Measurements from ENCODE around the gene ACKR2. TPM values are rescaled to one million over a fixed set of nuclear protein-coding genes. Genes with fewer than 3 reads are reported as not detected.

ACKR2 gene
- total RNA-seq, 4 donors from 2014 or later, result 5.6 to 15.3 (median 10.7) TPM

DNA sequence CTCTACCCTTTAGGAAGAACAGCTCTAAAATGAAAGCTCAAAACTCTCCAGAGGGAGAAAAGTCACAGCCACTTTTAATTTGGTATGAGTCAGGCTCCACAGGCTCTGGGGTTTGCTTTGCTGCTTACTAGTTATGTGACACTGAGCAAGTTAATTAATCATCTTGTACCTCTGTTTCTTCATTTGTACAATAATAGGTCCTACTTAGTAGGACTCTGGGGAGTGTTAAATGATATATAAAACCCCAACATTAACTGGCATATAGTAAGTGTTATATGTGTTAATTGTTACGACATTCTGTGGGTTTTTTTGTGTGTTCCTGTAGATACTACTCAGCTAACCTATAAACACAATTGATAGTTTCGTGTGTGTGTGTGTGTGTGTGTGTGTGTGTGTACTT is 6.6 kb downstream of the ACKR2 start:
- H3K36me3 ChIP-seq, result no peaks in the 10 kb centered on the region
- peak in 1 of 2 donors; percentile 16 for DNase-seq
- H3K4me1 ChIP-seq, result peaks cover 19 to 32% of the 10 kb centered on the region in 2 donors
- WGBS, 2 donors, result 60 to 75% methylated on average over 2 of the region's 2 CpGs
- no peak overlapping the region for H3K4me3 ChIP-seq (replicated peaks in 1 of 3)
- TF ChIP-seq POLR2A (IDR thresholded peaks at IDR 0.05), result no peak
- TF ChIP-seq, protein P1, sequence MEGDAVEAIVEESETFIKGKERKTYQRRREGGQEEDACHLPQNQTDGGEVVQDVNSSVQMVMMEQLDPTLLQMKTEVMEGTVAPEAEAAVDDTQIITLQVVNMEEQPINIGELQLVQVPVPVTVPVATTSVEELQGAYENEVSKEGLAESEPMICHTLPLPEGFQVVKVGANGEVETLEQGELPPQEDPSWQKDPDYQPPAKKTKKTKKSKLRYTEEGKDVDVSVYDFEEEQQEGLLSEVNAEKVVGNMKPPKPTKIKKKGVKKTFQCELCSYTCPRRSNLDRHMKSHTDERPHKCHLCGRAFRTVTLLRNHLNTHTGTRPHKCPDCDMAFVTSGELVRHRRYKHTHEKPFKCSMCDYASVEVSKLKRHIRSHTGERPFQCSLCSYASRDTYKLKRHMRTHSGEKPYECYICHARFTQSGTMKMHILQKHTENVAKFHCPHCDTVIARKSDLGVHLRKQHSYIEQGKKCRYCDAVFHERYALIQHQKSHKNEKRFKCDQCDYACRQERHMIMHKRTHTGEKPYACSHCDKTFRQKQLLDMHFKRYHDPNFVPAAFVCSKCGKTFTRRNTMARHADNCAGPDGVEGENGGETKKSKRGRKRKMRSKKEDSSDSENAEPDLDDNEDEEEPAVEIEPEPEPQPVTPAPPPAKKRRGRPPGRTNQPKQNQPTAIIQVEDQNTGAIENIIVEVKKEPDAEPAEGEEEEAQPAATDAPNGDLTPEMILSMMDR (IDR thresholded peaks at IDR 0.05), result no peak
- intact Hi-C loops (cut with DNase I), result no loop called here
- no peaks in the 10 kb centered on the region for H3K9me3 ChIP-seq
- H3K27me3 ChIP-seq, result no peaks in the 10 kb centered on the region
- peak overlapping the region in 2 of 3 donors; percentile 15 to 39 for H3K27ac ChIP-seq

DNA sequence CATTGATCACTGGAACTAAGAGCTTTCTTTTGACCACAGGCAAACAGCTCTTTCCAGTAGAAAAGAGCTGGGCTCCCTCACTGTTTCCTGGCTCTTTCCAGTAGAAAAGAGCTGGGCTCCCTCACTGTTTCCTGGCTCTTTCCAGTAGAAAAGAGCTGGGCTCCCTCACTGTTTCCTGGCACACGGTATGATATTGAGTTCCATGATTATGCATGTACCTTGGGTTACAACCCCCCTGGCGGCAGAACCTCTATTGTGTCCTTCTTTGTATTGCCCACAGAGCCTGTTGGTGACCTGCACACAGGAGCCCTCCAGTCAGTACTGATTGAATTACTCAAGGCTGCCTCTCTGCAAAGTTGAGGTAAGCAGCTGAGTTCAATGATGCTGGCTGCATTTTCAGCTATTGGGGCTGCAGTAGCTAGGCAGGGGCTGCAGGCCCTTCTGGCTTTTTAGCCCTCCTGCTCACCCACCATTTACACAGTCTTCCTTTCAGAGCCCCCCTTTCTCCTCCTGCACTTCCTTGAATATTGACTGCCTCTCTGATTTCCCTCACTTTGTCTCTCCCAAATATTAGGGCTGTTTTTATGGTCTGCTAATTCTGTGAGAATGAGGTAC is 10.2 kb downstream of the ACKR2 start:
- TF ChIP-seq, protein P1 (IDR thresholded peaks at IDR 0.05), result peak in 2 of 6 experiments; percentile 15 to 16
- TF ChIP-seq POLR2A (IDR thresholded peaks at IDR 0.05), result no peak
- WGBS, 2 donors, result 15 to 38% methylated on average over 2 of the region's 2 CpGs
- H3K4me3 ChIP-seq (replicated peaks in 1 of 3), result no peak overlapping the region
- H3K27ac ChIP-seq, result peak overlapping the region; percentile 9 to 75 (median 54)
- no peaks in the 10 kb centered on the region for H3K27me3 ChIP-seq
- no peaks in the 10 kb centered on the region for H3K36me3 ChIP-seq
- H3K4me1 ChIP-seq, result peaks cover 19 to 30% of the 10 kb centered on the region in 2 donors
- intact Hi-C loops (cut with DNase I), result no loop called here
- peak; percentile 43 to 51 for DNase-seq
- H3K9me3 ChIP-seq, result no peaks in the 10 kb centered on the region

DNA sequence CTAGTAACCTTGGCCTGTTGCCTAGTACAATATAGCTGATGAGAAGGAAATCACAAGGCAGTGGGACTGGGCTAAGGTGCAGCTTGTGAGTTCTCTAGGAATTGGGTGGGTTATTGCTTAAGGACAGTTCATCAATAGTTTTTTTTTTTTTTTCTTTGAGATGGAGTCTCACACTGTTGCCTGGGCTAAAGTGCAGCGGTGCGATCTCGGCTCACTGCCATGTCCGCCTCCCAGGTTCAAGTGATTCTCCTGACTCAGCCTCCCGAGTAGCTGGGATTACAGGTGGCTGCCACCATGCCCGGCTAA is 11.5 kb downstream of the ACKR2 start:
- WGBS, 2 donors, result 83 to 94% methylated on average over 6 of the region's 6 CpGs
- Histone ChIP-seq H3K9me3 (no peaks in the 10 kb centered on the region), H3K4me3 (replicated peaks in 1 of 3) (no peak overlapping the region), H3K27me3 (no peaks in the 10 kb centered on the region), H3K36me3 (no peaks in the 10 kb centered on the region), H3K4me1 (peaks cover 16 to 22% of the 10 kb centered on the region in 2 donors), H3K27ac (peak overlapping the region in 1 of 3 donors; percentile 75)
- DNase-seq, result no peak
- intact Hi-C loops (cut with DNase I), result no loop called here
- TF ChIP-seq POLR2A (IDR thresholded peaks at IDR 0.05), result no peak
- TF ChIP-seq, protein P1 (IDR thresholded peaks at IDR 0.05), result no peak

DNA sequence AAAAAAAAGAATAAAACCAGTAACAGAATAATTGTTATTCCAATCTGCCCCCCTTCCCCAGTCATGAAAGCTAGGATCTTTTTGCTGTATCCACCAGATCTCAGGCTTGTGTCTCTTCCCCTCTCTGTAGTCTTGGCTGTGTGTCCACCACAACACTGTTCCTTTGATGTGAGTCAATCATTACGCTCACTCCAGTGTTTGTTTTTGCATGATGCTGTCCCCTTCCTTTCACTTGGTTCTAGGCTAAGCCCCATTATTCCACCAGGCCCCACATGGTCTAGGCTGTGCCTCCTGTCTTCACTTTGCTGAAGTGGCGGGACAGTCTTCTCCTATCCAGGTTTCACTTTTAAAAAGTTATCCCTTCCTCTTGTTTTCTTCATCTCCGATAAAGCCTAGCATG is 13.6 kb downstream of the ACKR2 start:
- 93 to 96% methylated on average over 3 of the region's 3 CpGs for WGBS, 2 donors
- no peaks in the 10 kb centered on the region for H3K9me3 ChIP-seq
- peaks cover 15 to 18% of the 10 kb centered on the region in 2 donors for H3K4me1 ChIP-seq
- TF ChIP-seq, protein P1 (IDR thresholded peaks at IDR 0.05), result no peak
- TF ChIP-seq POLR2A (IDR thresholded peaks at IDR 0.05), result no peak
- H3K27me3 ChIP-seq, result no peaks in the 10 kb centered on the region
- H3K36me3 ChIP-seq, result no peaks in the 10 kb centered on the region
- no peak for DNase-seq
- no peak overlapping the region for H3K4me3 ChIP-seq (replicated peaks in 1 of 3)
- intact Hi-C loops (cut with DNase I), result no loop called here
- no peak overlapping the region for H3K27ac ChIP-seq

DNA sequence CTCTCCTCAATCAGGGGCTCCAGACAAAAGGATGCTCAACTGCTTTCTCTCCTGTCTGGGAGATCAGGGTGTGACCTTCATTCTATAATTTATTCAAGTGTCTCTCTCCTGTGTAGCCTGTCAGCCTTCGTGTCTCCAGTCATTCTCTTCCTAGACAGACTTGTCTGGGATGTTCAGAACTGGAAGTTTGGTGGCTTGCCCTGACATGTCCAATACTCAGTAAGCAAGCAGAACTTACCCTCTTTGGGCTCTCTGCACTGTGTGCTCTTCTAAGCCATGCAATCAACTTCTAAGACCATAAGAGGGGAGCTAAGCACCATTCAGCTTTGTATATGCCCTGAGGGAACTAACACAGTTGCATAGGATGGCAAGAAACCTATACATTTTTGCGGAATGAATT is 14.1 kb downstream of the ACKR2 start:
- Histone ChIP-seq H3K27ac (no peak overlapping the region), H3K4me3 (replicated peaks in 1 of 3) (no peak overlapping the region), H3K9me3 (no peaks in the 10 kb centered on the region), H3K36me3 (no peaks in the 10 kb centered on the region), H3K27me3 (no peaks in the 10 kb centered on the region), H3K4me1 (peaks cover 15 to 16% of the 10 kb centered on the region in 2 donors)
- TF ChIP-seq POLR2A (IDR thresholded peaks at IDR 0.05), result no peak
- TF ChIP-seq, protein P1 (IDR thresholded peaks at IDR 0.05), result no peak
- intact Hi-C loops (cut with DNase I), result no loop called here
- no peak for DNase-seq
- 81 to 87% methylated on average over 2 of the region's 2 CpGs for WGBS, 2 donors

Data from thyroid gland (tissue), 4 donors.